Measurements from ENCODE around the gene MTMR3.
A peak's percentile ranks its signal among the peaks of the same experiment; 100 is the strongest.

The MTMR3 gene

DNA sequence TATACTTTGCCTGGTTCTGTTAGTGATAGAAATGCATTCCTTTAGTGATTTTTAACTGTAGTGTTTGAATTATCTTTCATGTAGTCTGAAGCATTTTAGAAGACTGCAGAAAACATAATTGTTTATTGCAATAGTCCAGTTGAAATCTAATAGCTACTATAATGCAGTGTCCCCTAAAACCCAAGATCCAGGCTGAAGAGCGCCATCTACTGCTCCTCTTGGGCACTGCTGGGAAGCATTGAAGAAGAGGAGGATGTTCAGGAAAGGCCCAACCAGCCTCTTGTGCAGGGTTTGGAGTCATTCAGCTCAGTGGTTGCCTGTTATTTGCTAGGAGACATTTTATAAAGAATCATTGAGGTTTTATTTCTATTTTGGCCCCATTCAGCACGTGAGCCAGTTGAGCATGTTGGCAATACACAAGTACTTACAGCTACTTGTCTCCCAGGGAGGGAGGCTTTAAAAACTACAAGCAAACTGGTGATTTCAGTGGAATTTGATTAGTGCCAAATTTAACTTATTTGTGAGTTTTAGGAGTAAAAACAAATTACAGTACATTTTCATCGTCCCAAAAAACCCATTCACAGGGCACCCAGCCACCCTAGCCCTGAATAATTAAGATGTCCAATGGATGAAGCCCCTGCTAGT is 122.4 kb downstream of the MTMR3 start:
- DNase-seq: peak; percentile 56

GRCh38 chr22:30007361-30007760 is 124.4 kb downstream of the MTMR3 start:
- DNase-seq: no peak

DNA sequence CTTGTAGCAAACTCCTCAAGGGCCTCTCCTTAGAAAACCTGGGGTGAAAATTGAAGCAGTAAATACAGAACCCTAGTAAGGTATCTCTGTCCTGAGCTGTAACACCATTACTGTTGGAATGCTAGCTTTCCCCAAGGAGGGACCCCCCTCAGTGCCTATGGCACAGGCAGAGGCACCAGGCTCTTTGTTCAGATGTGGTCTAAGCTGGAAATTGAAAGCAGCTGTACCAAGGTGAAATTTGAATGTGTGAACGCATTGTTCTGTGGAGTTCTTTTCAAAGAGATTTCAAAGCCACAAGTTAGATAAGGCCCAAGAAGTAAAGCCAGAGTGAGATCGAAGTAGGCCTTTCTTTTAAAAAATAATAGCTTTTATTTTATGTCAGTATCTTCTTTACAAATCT is 125.4 kb downstream of the MTMR3 start:
- no peak for DNase-seq

- DNase-seq: no peak
These were observed 126.5 kb downstream of the MTMR3 start for GRCh38 chr22:30009478-30009877.

GRCh38 chr22:30010789-30011405 is 127.9 kb downstream of the MTMR3 start:
- no peak for DNase-seq

GRCh38 chr22:30013201-30013600 is 130.2 kb downstream of the MTMR3 start:
- DNase-seq: no peak

GRCh38 chr22:30014244-30014643 is 131.3 kb downstream of the MTMR3 start:
- no peak for DNase-seq

- DNase-seq: no peak
These were observed 132.3 kb downstream of the MTMR3 start for GRCh38 chr22:30015229-30015797.

DNA sequence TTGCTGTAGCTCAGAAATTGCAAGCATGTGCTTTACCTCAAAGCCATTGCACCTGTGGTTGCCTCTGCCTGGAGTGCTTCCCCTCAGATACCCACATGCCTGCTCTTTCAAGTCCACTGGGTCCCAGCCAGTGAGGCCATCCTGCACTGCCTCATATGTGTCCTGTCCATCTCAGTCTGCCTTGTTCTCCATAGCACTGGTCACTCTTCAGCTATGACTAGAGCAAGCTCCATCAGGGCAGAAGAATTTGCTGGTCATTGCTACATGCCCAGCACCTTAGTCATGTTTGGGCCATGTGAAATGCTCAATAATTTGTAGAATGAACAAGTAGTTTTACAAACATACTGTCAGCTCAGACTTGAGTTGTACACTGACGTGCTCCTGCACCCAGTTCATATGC is 132.9 kb downstream of the MTMR3 start:
- DNase-seq: no peak

- no peak for DNase-seq
These were observed 133.6 kb downstream of the MTMR3 start for GRCh38 chr22:30016596-30016995.

GRCh38 chr22:30017375-30018223 is 134.6 kb downstream of the MTMR3 start:
- no peak for DNase-seq

- no peak for DNase-seq
These were observed 137.5 kb downstream of the MTMR3 start for GRCh38 chr22:30020511-30020910.

- no peak for DNase-seq
These were observed 138.4 kb downstream of the MTMR3 start for GRCh38 chr22:30021338-30021737.

DNA sequence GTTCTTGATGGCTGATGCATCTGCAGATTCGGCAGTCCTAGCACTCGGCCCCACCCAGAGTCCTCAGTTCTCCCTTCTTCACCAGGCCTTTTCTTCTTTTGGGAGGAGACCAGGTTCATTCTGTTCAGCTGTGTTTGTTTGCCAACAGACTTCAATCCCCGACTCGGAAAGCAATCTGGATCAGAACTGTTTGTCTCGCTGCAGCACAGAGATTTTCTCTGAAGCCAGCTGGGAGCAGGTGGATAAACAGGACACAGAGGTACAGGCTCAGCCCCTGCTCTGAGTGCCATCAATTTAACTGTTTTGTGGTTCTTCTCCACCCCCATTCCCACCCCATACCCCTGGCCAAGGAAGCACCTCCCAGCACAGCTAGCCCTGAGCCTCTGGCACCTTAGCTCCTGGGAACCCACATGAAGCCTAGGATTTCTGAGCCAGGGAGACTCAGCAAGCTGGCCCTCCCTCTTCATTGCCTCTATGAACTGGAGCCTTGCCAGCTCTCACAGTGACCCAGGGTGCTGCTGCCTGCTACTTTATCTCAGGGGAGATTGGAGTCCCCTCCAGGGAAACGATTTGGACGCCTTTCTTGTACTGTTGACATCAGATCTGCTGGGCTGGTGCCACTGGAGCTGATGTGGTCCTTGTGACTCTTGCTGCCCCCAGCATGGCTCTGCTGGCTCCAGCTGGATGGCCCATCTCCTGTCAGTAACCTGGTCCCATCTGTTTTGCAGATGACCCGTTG is 139.1 kb downstream of the MTMR3 start:
- DNase-seq: no peak

GRCh38 chr22:30023099-30023660 is 140.2 kb downstream of the MTMR3 start:
- no peak for DNase-seq

DNA sequence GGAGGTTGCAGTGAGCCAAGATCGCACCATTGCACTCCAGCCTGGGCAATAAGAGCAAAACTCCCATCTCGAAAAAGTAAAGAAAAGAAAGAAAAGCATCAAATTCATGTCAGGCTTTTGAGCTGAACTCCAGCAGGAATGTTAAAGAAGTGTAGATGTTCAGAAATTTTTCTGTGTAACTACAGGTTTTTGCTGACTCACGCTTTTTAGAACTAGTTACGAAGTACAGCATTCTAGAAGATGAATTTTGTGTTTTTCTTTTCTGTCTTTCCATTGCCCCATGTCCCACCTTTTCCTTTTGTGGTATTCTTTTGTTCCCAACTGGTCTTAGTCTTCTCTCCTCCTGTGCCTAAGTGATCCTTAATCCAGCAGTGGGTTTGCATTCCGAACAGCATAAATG is 141.3 kb downstream of the MTMR3 start:
- DNase-seq: no peak

GRCh38 chr22:30025221-30025620 is 142.2 kb downstream of the MTMR3 start:
- DNase-seq: no peak

DNA sequence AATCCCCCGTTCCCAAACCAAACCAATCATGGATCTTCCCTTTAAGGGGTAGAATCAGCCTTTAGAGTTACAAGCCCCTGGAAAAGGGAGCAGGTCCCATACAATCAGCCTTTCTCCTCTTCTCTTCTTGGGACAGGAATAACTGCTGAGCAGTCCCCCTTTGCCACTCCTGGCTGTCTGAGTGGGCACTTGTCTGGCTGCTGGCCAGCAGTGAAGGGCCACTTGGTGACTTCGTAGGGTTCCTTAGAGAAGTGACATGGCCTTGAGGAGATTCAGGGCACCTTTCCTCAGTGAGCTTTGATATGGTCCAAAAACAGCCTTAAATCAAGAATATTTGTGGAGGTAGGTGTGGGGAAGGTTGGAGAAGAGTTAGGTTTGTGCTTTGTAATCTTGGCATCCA is 143.8 kb downstream of the MTMR3 start:
- DNase-seq: no peak

- DNase-seq: no peak
These were observed 144.2 kb downstream of the MTMR3 start for GRCh38 chr22:30027169-30027568.

GRCh38 chr22:30027791-30028190 is 144.8 kb downstream of the MTMR3 start:
- DNase-seq: no peak

GRCh38 chr22:30028731-30029130 is 145.8 kb downstream of the MTMR3 start:
- no peak for DNase-seq

DNA sequence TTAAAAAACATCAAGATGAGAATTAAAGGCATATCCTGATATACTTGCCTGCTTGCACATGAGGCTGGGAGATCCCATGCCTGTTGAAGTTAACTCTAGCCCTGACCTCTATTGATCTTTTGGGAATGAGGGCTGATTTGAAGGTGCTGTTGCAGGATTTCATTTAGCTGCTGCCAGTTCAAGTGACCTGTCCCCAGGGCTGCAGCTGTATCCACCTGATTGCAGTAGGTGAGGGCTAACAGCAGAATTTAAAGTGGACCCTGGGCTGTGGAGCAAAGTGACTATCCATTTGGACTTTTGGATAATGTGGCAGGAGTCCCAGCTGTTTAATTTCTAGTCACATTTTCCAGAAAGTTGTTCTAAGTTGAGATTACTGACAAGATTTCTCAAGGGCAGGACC is 146.5 kb downstream of the MTMR3 start:
- no peak for DNase-seq

DNA sequence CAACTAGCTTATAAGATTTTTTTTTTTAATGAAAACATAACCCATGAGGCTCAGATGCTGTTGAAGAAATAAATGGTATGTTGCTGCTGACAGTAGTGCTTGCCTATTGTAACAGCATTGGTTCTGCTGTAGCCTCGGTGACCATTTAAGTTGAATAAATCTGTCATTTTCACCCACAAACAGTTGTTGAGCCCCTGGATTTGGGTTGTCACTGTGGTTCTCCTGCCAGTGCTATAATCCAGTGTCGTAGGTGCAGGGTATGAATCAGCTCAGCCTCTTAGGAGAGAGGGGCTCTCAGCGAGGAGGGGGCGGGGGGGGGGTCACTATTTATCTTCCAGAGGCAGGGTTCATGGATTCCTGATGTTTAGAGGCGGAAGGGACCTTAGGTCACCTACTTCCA is 147.4 kb downstream of the MTMR3 start:
- no peak for DNase-seq
